Gastrocnemius medialis (tissue), 4 donors: ENCODE results near the gene ANKRD27. TPM values are rescaled to one million over a fixed set of nuclear protein-coding genes. Genes with fewer than 3 reads are reported as not detected.

Experiments used
- ATAC-seq, 2 donors: fragments of 150-250 bp; one replicate each; pipeline ENCODE4 v1.9.1; 2016
- DNase-seq, 2 donors: peaks; one replicate each; pipeline ENCODE4 v3.0.0-alpha.2; 2019
- H3K27ac ChIP-seq, 4 donors: fragments of 200-600 bp; sonication (generic); 1 replicate in 1 of 4; 2 replicates in 3 of 4; pipeline ENCODE4 v1.5.1; 2016 to 2018; ENCODE audit warnings: mild to moderate bottlenecking in 2 of 4, moderate library complexity in 1 of 4
- H3K27me3 ChIP-seq, 3 donors: fragments of 200-600 bp; sonication (generic) in 2 of 3; 1 replicate in 1 of 3; 2 replicates in 2 of 3; pipeline versions ENCODE4 v1.5.1 to v1.6.0; 2016 to 2019; ENCODE audit warnings: mild to moderate bottlenecking in 1 of 3, moderate library complexity in 1 of 3
- H3K36me3 ChIP-seq, 2 donors: fragments of 200-600 bp; sonication (generic) in 1 of 2; one replicate each; pipeline ENCODE4 v1.5.1; 2017 to 2018
- H3K4me1 ChIP-seq, 2 donors: fragments of 200-600 bp; sonication (generic) in 1 of 2; one replicate each; pipeline ENCODE4 v1.5.1; 2016 to 2017; ENCODE audit warnings: mild to moderate bottlenecking in 2 of 2
- H3K4me3 ChIP-seq, 4 donors: fragments of 200-600 bp; sonication (generic) in 3 of 4; 1 replicate in 1 of 4; 2 replicates in 3 of 4; pipeline ENCODE4 v1.5.1; 2016 to 2019; ENCODE audit warnings: mild to moderate bottlenecking in 2 of 4
- H3K9me3 ChIP-seq, 3 donors: fragments of 200-600 bp; sonication (generic) in 2 of 3; 1 replicate in 1 of 3; 2 replicates in 2 of 3; pipeline ENCODE4 v1.5.1; 2016 to 2019
- CTCF ChIP-seq, 5 experiments: fragments of 450-650 bp in 3 of 5; fragments of 200-600 bp in 2 of 5; sonication (generic) in 2 of 5; IDR thresholded peaks in 4 of 5; conservative IDR thresholded peaks in 1 of 5; 1 replicate in 4 of 5; 2 replicates in 1 of 5; pipeline ENCODE4 v1.5.1; 2016 to 2019; ENCODE audit warnings: antibody characterized with exemption in 5 of 5, mild to moderate bottlenecking in 3 of 5, moderate library complexity in 3 of 5
- POLR2A ChIP-seq, 2 donors: fragments of 450-650 bp; IDR thresholded peaks; one replicate each; pipeline ENCODE4 v1.6.1; 2017; ENCODE audit warnings: antibody characterized with exemption in 2 of 2, mild to moderate bottlenecking in 2 of 2, moderate library complexity in 2 of 2
- in situ Hi-C, 4 donors: fragments of 200-750 bp; cut with MboI; loops; one replicate each; pipeline versions ENCODE4 v1.15.0 to v1.8.0; 2017; ENCODE audit warnings: low sequenced_read_pairs in 4 of 4
- intact Hi-C: fragments of 100-400 bp; cut with DNase I; formaldehyde crosslinking; loops from one replicate; pipeline ENCODE4 v1.15.1; 2023; ENCODE audit warnings: low total_unique reads
- total RNA-seq, 4 donors: library from RNA; depleted of rRNA; stranded (reverse); fragments of >200 nt; gene quantifications; one replicate each; pipeline versions ENCODE4 v1.1.0 to v1.2.3, GENCODE V29; 2016

The ANKRD27 gene
- total RNA-seq, 4 donors from 2014 or later, result 36.4 to 78.3 (median 53.5) TPM

- in situ Hi-C loops, result no loop called here
- intact Hi-C loops, result no loop called here
- H3K36me3 ChIP-seq, result peaks cover 0 to 78% of the 10 kb centered on the region in 2 donors
Observed at GRCh38 chr19:32646556-32646955, 28.4 kb downstream of the ANKRD27 start.

GRCh38 chr19:32642771-32643170, 32.2 kb downstream of the ANKRD27 start:
- ATAC-seq, result no peak
- intact Hi-C loops, result no loop called here
- Histone ChIP-seq H3K36me3 (peaks cover 5 to 98% of the 10 kb centered on the region in 2 donors), H3K9me3 (no peaks in the 10 kb centered on the region), H3K27me3 (no peaks in the 10 kb centered on the region), H3K4me1 (peaks cover 0 to 2% of the 10 kb centered on the region in 2 donors), H3K27ac (no peak overlapping the region), H3K4me3 (no peak overlapping the region)
- no peak for TF ChIP-seq CTCF (IDR thresholded peaks at IDR 0.05 in 4 of 5, conservative IDR thresholded peaks at IDR 0.05 in 1 of 5)
- no peak for TF ChIP-seq POLR2A (IDR thresholded peaks at IDR 0.05)
- DNase-seq, result no peak
- in situ Hi-C loops, result no loop called here

More at GRCh38 chr19:32646556-32646955, 28.4 kb downstream of the ANKRD27 start:
- Histone ChIP-seq H3K4me1 (peaks cover 25 to 28% of the 10 kb centered on the region in 2 donors), H3K27ac (no peak overlapping the region), H3K27me3 (no peaks in the 10 kb centered on the region), H3K4me3 (no peak overlapping the region), H3K9me3 (no peaks in the 10 kb centered on the region)
- DNase-seq, result no peak
- no peak for ATAC-seq
- TF ChIP-seq CTCF (IDR thresholded peaks at IDR 0.05 in 4 of 5, conservative IDR thresholded peaks at IDR 0.05 in 1 of 5) (no peak), POLR2A (IDR thresholded peaks at IDR 0.05) (no peak)

- intact Hi-C loops, result no loop called here
- TF ChIP-seq CTCF (IDR thresholded peaks at IDR 0.05 in 4 of 5, conservative IDR thresholded peaks at IDR 0.05 in 1 of 5), result no peak
- TF ChIP-seq POLR2A (IDR thresholded peaks at IDR 0.05), result no peak
- in situ Hi-C loops, result no loop called here
- Histone ChIP-seq H3K4me3 (no peak overlapping the region), H3K9me3 (no peaks in the 10 kb centered on the region), H3K27me3 (no peaks in the 10 kb centered on the region), H3K27ac (no peak overlapping the region), H3K36me3 (peaks cover 5 to 91% of the 10 kb centered on the region in 2 donors), H3K4me1 (no peaks in the 10 kb centered on the region)
- DNase-seq, result no peak
- no peak for ATAC-seq
Observed at GRCh38 chr19:32638625-32639024, 36.4 kb downstream of the ANKRD27 start.

- TF ChIP-seq CTCF (IDR thresholded peaks at IDR 0.05 in 4 of 5, conservative IDR thresholded peaks at IDR 0.05 in 1 of 5) (no peak), POLR2A (IDR thresholded peaks at IDR 0.05) (no peak)
- Histone ChIP-seq H3K36me3 (peaks cover 5 to 84% of the 10 kb centered on the region in 2 donors), H3K4me3 (no peak overlapping the region), H3K4me1 (no peaks in the 10 kb centered on the region), H3K9me3 (no peaks in the 10 kb centered on the region), H3K27me3 (no peaks in the 10 kb centered on the region), H3K27ac (no peak overlapping the region)
- intact Hi-C loops (no loop called here), in situ Hi-C loops (no loop called here)
- ATAC-seq (no peak), DNase-seq (no peak)
Observed at GRCh38 chr19:32637480-32637879, 37.5 kb downstream of the ANKRD27 start.

- Histone ChIP-seq H3K27me3 (no peaks in the 10 kb centered on the region), H3K27ac (no peak overlapping the region), H3K4me1 (no peaks in the 10 kb centered on the region), H3K4me3 (no peak overlapping the region), H3K9me3 (no peaks in the 10 kb centered on the region), H3K36me3 (peaks cover 0 to 79% of the 10 kb centered on the region in 2 donors)
- intact Hi-C loops (no loop called here), in situ Hi-C loops (no loop called here)
- no peak for ATAC-seq
- DNase-seq, result no peak
- no peak for TF ChIP-seq POLR2A (IDR thresholded peaks at IDR 0.05)
- no peak for TF ChIP-seq CTCF (IDR thresholded peaks at IDR 0.05 in 4 of 5, conservative IDR thresholded peaks at IDR 0.05 in 1 of 5)
Observed at GRCh38 chr19:32631381-32631780, 43.6 kb downstream of the ANKRD27 start.
